Neuronal stem cell (in vitro differentiated cells): ENCODE results near the gene APBB2.
"Not testable (repeated sequence)": the region's sequence is repeated elsewhere in the genome, so short reads cannot be mapped to it uniquely, and the experiment has no call there.

Experiments
- DNase-seq: peaks from one replicate; pipeline ENCODE4 v3.0.0-alpha.2; 2013; ENCODE audit warnings: low spot score
- H2AFZ ChIP-seq: one replicate; pipeline ENCODE4 v1.6.1; 2013; ENCODE audit warnings: mild to moderate bottlenecking, low read length, inconsistent platforms
- H2AK5ac ChIP-seq: 2 replicates; pipeline ENCODE4 v1.6.1; 2013; ENCODE audit warnings: low read depth, mild to moderate bottlenecking, inconsistent platforms, low read length, moderate library complexity, mixed read lengths
- H2BK120ac ChIP-seq: 2 replicates; pipeline ENCODE4 v1.6.1; 2013; ENCODE audit warnings: low read depth, mild to moderate bottlenecking, inconsistent platforms, low read length, moderate library complexity, mixed read lengths
- H2BK12ac ChIP-seq: one replicate; pipeline ENCODE4 v1.6.1; 2013; ENCODE audit warnings: low read length, inconsistent platforms
- H2BK15ac ChIP-seq: 2 replicates; pipeline ENCODE4 v1.6.1; 2013; ENCODE audit warnings: mild to moderate bottlenecking, low read length, inconsistent platforms, mixed read lengths
- H2BK5ac ChIP-seq: one replicate; pipeline ENCODE4 v1.6.1; 2013; ENCODE audit warnings: inconsistent platforms, mild to moderate bottlenecking, low read length, moderate library complexity
- H3K14ac ChIP-seq: one replicate; pipeline ENCODE4 v1.6.1; 2013; ENCODE audit warnings: low read length, inconsistent platforms
- H3K18ac ChIP-seq: 2 replicates; pipeline ENCODE4 v1.6.1; 2013; ENCODE audit warnings: low read length, inconsistent platforms
- H3K23ac ChIP-seq: 2 replicates; pipeline ENCODE4 v1.6.1; 2013; ENCODE audit warnings: low read depth, mild to moderate bottlenecking, mixed read lengths, low read length, inconsistent platforms; ENCODE audit not compliant: poor library complexity
- H3K27ac ChIP-seq: replicated peaks from 3 replicates; pipeline ENCODE4 v1.5.1; 2013; ENCODE audit warnings: low read length, inconsistent platforms
- H3K27me3 ChIP-seq, 3 experiments: 2 replicates each; pipeline ENCODE4 v1.6.1; 2013; ENCODE audit warnings: low read length in 3 of 3, mild to moderate bottlenecking in 2 of 3, inconsistent platforms in 1 of 3, low read depth in 1 of 3, mixed read lengths in 1 of 3, moderate library complexity in 1 of 3; ENCODE audit not compliant: control insufficient read depth in 3 of 3, insufficient read depth in 3 of 3
- H3K36me3 ChIP-seq, 2 donors: replicated peaks in 1 of 2; 2 replicates each; pipeline ENCODE4 v1.6.1; 2013; ENCODE audit warnings: low read length in 2 of 2; ENCODE audit not compliant: control insufficient read depth in 2 of 2, insufficient read depth in 2 of 2
- H3K4ac ChIP-seq: 2 replicates; pipeline ENCODE4 v1.6.1; 2013; ENCODE audit warnings: inconsistent platforms, mild to moderate bottlenecking, low read length, moderate library complexity
- H3K4me1 ChIP-seq, 2 donors: 1 replicate in 1 of 2; 2 replicates in 1 of 2; pipeline ENCODE4 v1.6.1; 2013; ENCODE audit warnings: low read length in 2 of 2, low read depth in 1 of 2; ENCODE audit not compliant: control insufficient read depth in 2 of 2, insufficient read depth in 1 of 2
- H3K4me2 ChIP-seq: one replicate; pipeline ENCODE4 v1.6.1; 2013; ENCODE audit warnings: mild to moderate bottlenecking, low read length, inconsistent platforms; ENCODE audit not compliant: insufficient read depth, poor library complexity, severe bottlenecking
- H3K4me3 ChIP-seq, 2 donors: 2 replicates each; pipeline ENCODE4 v1.5.1; 2013; ENCODE audit warnings: low read length in 2 of 2, mild to moderate bottlenecking in 2 of 2, inconsistent platforms in 1 of 2, moderate library complexity in 1 of 2
- H3K79me1 ChIP-seq: one replicate; pipeline ENCODE4 v1.6.1; 2013; ENCODE audit warnings: low read depth, mild to moderate bottlenecking, inconsistent platforms, low read length, moderate library complexity
- H3K9ac ChIP-seq: one replicate; pipeline ENCODE4 v1.6.1; 2013; ENCODE audit warnings: mild to moderate bottlenecking, low read depth, low read length, inconsistent platforms; ENCODE audit not compliant: poor library complexity
- H3K9me3 ChIP-seq, 2 donors: replicated peaks in 1 of 2; 2 replicates each; pipeline versions ENCODE3 to v1.6.1; 2013; ENCODE audit warnings: low read length in 2 of 2, mild to moderate bottlenecking in 2 of 2, inconsistent platforms in 1 of 2, low read depth in 1 of 2, mixed read lengths in 1 of 2, moderate library complexity in 1 of 2; ENCODE audit not compliant: control insufficient read depth in 2 of 2, insufficient read depth in 1 of 2
- H4K8ac ChIP-seq: one replicate; pipeline ENCODE4 v1.6.1; 2013; ENCODE audit warnings: low read depth, mild to moderate bottlenecking, inconsistent platforms, low read length, moderate library complexity
- H4K91ac ChIP-seq: one replicate; pipeline ENCODE4 v1.6.1; 2013; ENCODE audit warnings: low read length, low read depth, mild to moderate bottlenecking, inconsistent platforms; ENCODE audit not compliant: poor library complexity
- WGBS, 2 donors: extraction: QIAGEN DNeasy Blood & Tissue Kit; methylation state at CpG; one replicate each; pipeline ENCODE4 v1.1.7; 2013; ENCODE audit warnings: missing lambda C conversion rate in 2 of 2, mixed read lengths in 1 of 2; ENCODE audit not compliant: insufficient read length in 2 of 2, insufficient replicate concordance in 1 of 2; ENCODE audit errors: extremely low coverage in 2 of 2; 5-methylcytosine and 5-hydroxymethylcytosine counted together

Gene APBB2

GRCh38 chr4:41061482-41062185 lies 152.7 kb downstream of the APBB2 start:
- Histone ChIP-seq H2AK5ac (no peak overlapping the region), H3K4me2 (no peak overlapping the region), H2BK15ac (no peak overlapping the region), H3K14ac (no peak overlapping the region), H3K9ac (no peak overlapping the region), H3K27ac (no peak overlapping the region), H3K23ac (no peak overlapping the region), H2AFZ (no peak overlapping the region), H2BK120ac (no peak overlapping the region), H4K91ac (no peak overlapping the region), H3K4me1 (peaks cover 0 to 3% of the 10 kb centered on the region in 2 donors), H3K27me3 (no peaks in the 10 kb centered on the region), H3K9me3 (no peaks in the 10 kb centered on the region), H2BK5ac (no peak overlapping the region), H3K79me1 (no peaks in the 10 kb centered on the region), H3K4me3 (no peak overlapping the region), H4K8ac (no peak overlapping the region), H3K18ac (no peak overlapping the region), H3K4ac (no peak overlapping the region), H3K36me3 (no peaks in the 10 kb centered on the region), H2BK12ac (no peak overlapping the region)
- DNase-seq: no peak
- no CpG with 5 or more reads among the region's 5 CpGs for WGBS, 2 donors

GRCh38 chr4:41060352-41061334 lies 153.7 kb downstream of the APBB2 start:
- Histone ChIP-seq H4K8ac (no peak overlapping the region), H2BK15ac (no peak overlapping the region), H3K23ac (no peak overlapping the region), H2BK5ac (no peak overlapping the region), H3K36me3 (no peaks in the 10 kb centered on the region), H3K18ac (no peak overlapping the region), H2AK5ac (no peak overlapping the region), H3K4ac (no peak overlapping the region), H3K79me1 (no peaks in the 10 kb centered on the region), H3K9me3 (no peaks in the 10 kb centered on the region), H4K91ac (no peak overlapping the region), H3K27ac (no peak overlapping the region), H3K4me3 (no peak overlapping the region), H3K4me1 (peaks cover 0 to 2% of the 10 kb centered on the region in 2 donors), H3K9ac (no peak overlapping the region), H2AFZ (no peak overlapping the region), H2BK12ac (no peak overlapping the region), H2BK120ac (no peak overlapping the region), H3K27me3 (no peaks in the 10 kb centered on the region), H3K14ac (no peak overlapping the region), H3K4me2 (no peak overlapping the region)
- DNase-seq: no peak
- WGBS, 2 donors: no CpG with 5 or more reads among the region's 12 CpGs

DNA sequence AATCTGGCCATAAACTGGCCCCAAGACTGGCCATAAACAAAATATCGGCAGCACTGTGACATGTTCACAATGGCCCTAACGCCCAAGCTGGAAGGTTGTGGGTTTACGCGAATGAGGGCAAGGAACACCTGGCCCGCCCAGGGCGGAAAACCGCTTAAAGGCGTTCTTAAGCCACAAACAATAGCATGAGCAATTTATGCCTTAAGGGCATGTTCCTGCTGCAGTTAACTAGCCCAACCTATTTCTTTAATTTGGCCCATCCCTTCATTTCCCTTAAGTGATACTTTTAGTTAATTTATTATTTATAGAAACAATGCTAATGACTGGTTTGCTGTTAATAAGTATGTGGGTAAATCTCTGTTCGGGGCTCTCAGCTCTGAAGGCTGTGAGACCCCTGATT lies 154.9 kb downstream of the APBB2 start:
- H3K4ac ChIP-seq, H2BK12ac ChIP-seq, H4K91ac ChIP-seq, H3K27ac ChIP-seq, H3K9ac ChIP-seq, H3K14ac ChIP-seq, H3K18ac ChIP-seq, DNase-seq, H2BK120ac ChIP-seq, H2AFZ ChIP-seq, H3K27me3 ChIP-seq, H3K36me3 ChIP-seq, H2BK5ac ChIP-seq, H2AK5ac ChIP-seq, H3K23ac ChIP-seq, H3K4me1 ChIP-seq, H3K9me3 ChIP-seq, H3K4me2 ChIP-seq, H3K4me3 ChIP-seq, H4K8ac ChIP-seq, H3K79me1 ChIP-seq, H2BK15ac ChIP-seq: not testable (repeated sequence)
- WGBS, 2 donors: no CpG with 5 or more reads among the region's 9 CpGs

DNA sequence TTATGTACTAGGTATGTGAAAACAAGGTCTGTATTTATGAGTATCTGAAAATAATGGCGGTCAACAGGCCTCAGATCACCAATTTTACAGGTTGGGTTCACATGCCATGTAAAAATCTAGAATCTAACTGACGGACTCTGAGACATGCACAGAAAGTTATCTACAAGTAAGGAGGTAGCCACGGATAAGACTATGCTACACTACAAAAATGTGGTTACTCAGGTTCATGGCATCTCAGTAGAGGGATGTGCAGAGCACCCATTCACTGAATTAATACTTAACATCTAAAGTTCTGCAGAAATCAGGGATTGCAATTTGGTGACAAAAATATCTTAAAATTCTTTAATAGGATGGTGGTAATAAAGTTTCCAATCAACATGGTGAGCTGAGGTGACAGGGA lies 155.9 kb downstream of the APBB2 start:
- no peak overlapping the region for H2AFZ ChIP-seq
- no CpG with 5 or more reads among the region's 3 CpGs for WGBS, 2 donors

More for the DNA sequence above, 155.9 kb downstream of the APBB2 start:
- Histone ChIP-seq H2BK120ac (no peak overlapping the region), H3K23ac (no peak overlapping the region), H3K4me3 (no peak overlapping the region), H3K4me1 (peaks cover 0 to 2% of the 10 kb centered on the region in 2 donors), H3K9ac (no peak overlapping the region), H3K9me3 (no peaks in the 10 kb centered on the region), H3K4me2 (no peak overlapping the region), H4K8ac (no peak overlapping the region), H3K79me1 (no peaks in the 10 kb centered on the region), H3K27me3 (peaks cover 0 to 2% (median 0%) of the 10 kb centered on the region in 3 experiments), H3K27ac (no peak overlapping the region), H3K36me3 (no peaks in the 10 kb centered on the region), H2BK15ac (no peak overlapping the region), H2BK12ac (no peak overlapping the region), H3K18ac (no peak overlapping the region), H3K4ac (no peak overlapping the region), H4K91ac (no peak overlapping the region), H2AK5ac (no peak overlapping the region), H2BK5ac (no peak overlapping the region), H3K14ac (no peak overlapping the region)
- no peak for DNase-seq
